RKO (cell line): ENCODE data around the gene GK2.

Experiments used
- DNase-seq: peaks from one replicate; pipeline ENCODE4 v3.0.0-alpha.2; 2016; ENCODE audit warnings: low spot score

Gene GK2

GRCh38 chr4:79408063-79408462 is at the start of gene GK2:
GK2 (minus strand) TSS chr4:79408228; CDS start chr4:79408200, 28 bp downstream.
- no peak for DNase-seq

GRCh38 chr4:79455216-79455615 is 47.2 kb upstream of the GK2 start:
- DNase-seq: no peak

GRCh38 chr4:79454656-79455055 is 46.6 kb upstream of the GK2 start:
- DNase-seq: no peak

GRCh38 chr4:79450053-79450452 is 42.0 kb upstream of the GK2 start:
- no peak for DNase-seq

- DNase-seq: no peak
Measured at GRCh38 chr4:79446145-79446544, 38.1 kb upstream of the GK2 start.

GRCh38 chr4:79445371-79445781 is 37.3 kb upstream of the GK2 start:
- DNase-seq: no peak

- DNase-seq: peak; percentile 25
Measured at GRCh38 chr4:79442422-79442821, 34.4 kb upstream of the GK2 start.

- DNase-seq: no peak
Measured at GRCh38 chr4:79439489-79439888, 31.5 kb upstream of the GK2 start.

- DNase-seq: no peak
Measured at GRCh38 chr4:79431839-79432238, 23.8 kb upstream of the GK2 start.

- DNase-seq: no peak
Measured at GRCh38 chr4:79429113-79429903, 21.3 kb upstream of the GK2 start.

- no peak for DNase-seq
Measured at GRCh38 chr4:79426989-79427388, 19.0 kb upstream of the GK2 start.

- no peak for DNase-seq
Measured at GRCh38 chr4:79425586-79425985, 17.6 kb upstream of the GK2 start.

GRCh38 chr4:79421483-79421882 is 13.5 kb upstream of the GK2 start:
- DNase-seq: no peak

- no peak for DNase-seq
Measured at GRCh38 chr4:79413886-79414285, 5.9 kb upstream of the GK2 start.

- no peak for DNase-seq
Measured at GRCh38 chr4:79413032-79413885, 5.2 kb upstream of the GK2 start.

GRCh38 chr4:79404666-79405065 is 3.4 kb downstream of the GK2 start:
- no peak for DNase-seq

GRCh38 chr4:79403356-79403755 is 4.7 kb downstream of the GK2 start:
- DNase-seq: no peak

- DNase-seq: no peak
Measured at GRCh38 chr4:79402332-79402851, 5.6 kb downstream of the GK2 start.

- no peak for DNase-seq
Measured at GRCh38 chr4:79399076-79399475, 9.0 kb downstream of the GK2 start.

- DNase-seq: no peak
Measured at GRCh38 chr4:79397951-79398350, 10.1 kb downstream of the GK2 start.

- no peak for DNase-seq
Measured at GRCh38 chr4:79396794-79397193, 11.2 kb downstream of the GK2 start.

- no peak for DNase-seq
Measured at GRCh38 chr4:79395841-79396240, 12.2 kb downstream of the GK2 start.

- DNase-seq: no peak
Measured at GRCh38 chr4:79390890-79391289, 17.1 kb downstream of the GK2 start.
